ENCODE results near the gene EWSR1. TPM values are rescaled to one million over a fixed set of nuclear protein-coding genes. Genes with fewer than 3 reads are reported as not detected.

The EWSR1 gene
- total RNA-seq, 3 donors from 2014 or later (not counting 1 experiment from before 2014, with no cell fraction given): 366 to 387 (median 382) TPM

GRCh38 chr22:29269230-29269604, 1.1 kb downstream of the EWSR1 start:
- WGBS (ENCODE audit: insufficient coverage): 1% methylated on average over 14 of the region's 14 CpGs
- Histone ChIP-seq H3K36me3 (ENCODE audit: control insufficient read depth, insufficient read depth, low read length) (peaks cover 21% of the 10 kb centered on the region), H3K4me1 (ENCODE audit: control insufficient read depth, insufficient read depth, low read length) (peaks cover 31% of the 10 kb centered on the region), H3K27me3 (ENCODE audit: control insufficient read depth, insufficient read depth, low read length) (no peaks in the 10 kb centered on the region), H3K9me3 (ENCODE audit: control insufficient read depth, insufficient read depth, low read length) (no peaks in the 10 kb centered on the region), H3K27ac (ENCODE audit: low read length) (peak overlapping the region; percentile 96), H3K4me3 (ENCODE audit: low read length) (peak overlapping the region; percentile 83)
- no peak for ATAC-seq
- Mint-ChIP-seq H3K9me3 (no peaks in the 10 kb centered on the region), H3K27me3 (ENCODE audit: low read depth in 2 of 2) (no peaks in the 10 kb centered on the region), H3K4me1 (peaks cover 70 to 75% of the 10 kb centered on the region in 2 donors), H3K36me3 (peaks cover 8% of the 10 kb centered on the region), H3K27ac (peak overlapping the region; percentile 96 to 99), H3K4me3 (peak overlapping the region; percentile 98)
- intact Hi-C loops (cut with micrococcal nuclease): loop anchor here (10.0 kb wide), 1 partner anchor 1354 kb away; the partner anchor contains the start of gene PITPNB
- DNase-seq: peak in 1 of 2 donors; percentile 27
- TF ChIP-seq CTCF (IDR thresholded peaks at IDR 0.05): no peak

GRCh38 chr22:29269731-29270474, 1.8 kb downstream of the EWSR1 start:
- H3K4me3 ChIP-seq (ENCODE audit: low read length): peak overlapping the region; percentile 83
- Mint-ChIP-seq H3K27ac (peak overlapping the region; percentile 96 to 99), H3K9me3 (no peaks in the 10 kb centered on the region), H3K4me1 (peaks cover 77 to 82% of the 10 kb centered on the region in 2 donors), H3K4me3 (peak overlapping the region; percentile 98), H3K27me3 (ENCODE audit: low read depth in 2 of 2) (no peaks in the 10 kb centered on the region), H3K36me3 (peaks cover 8% of the 10 kb centered on the region)
- peak in 1 of 2 donors; percentile 35 for DNase-seq
- H3K27me3 ChIP-seq (ENCODE audit: control insufficient read depth, insufficient read depth, low read length): no peaks in the 10 kb centered on the region
- WGBS (ENCODE audit: insufficient coverage): 13% methylated on average over 12 of the region's 13 CpGs
- peaks cover 28% of the 10 kb centered on the region for H3K36me3 ChIP-seq (ENCODE audit: control insufficient read depth, insufficient read depth, low read length)
- H3K27ac ChIP-seq (ENCODE audit: low read length): peak overlapping the region; percentile 2
- H3K4me1 ChIP-seq (ENCODE audit: control insufficient read depth, insufficient read depth, low read length): peaks cover 31% of the 10 kb centered on the region
- no peak for ATAC-seq
- H3K9me3 ChIP-seq (ENCODE audit: control insufficient read depth, insufficient read depth, low read length): no peaks in the 10 kb centered on the region
- TF ChIP-seq CTCF (IDR thresholded peaks at IDR 0.05): no peak
- intact Hi-C loops (cut with micrococcal nuclease): loop anchor here (10.0 kb wide), 1 partner anchor 1355 kb away; the partner anchor contains the start of gene PITPNB

- Mint-ChIP-seq H3K36me3 (peaks cover 11% of the 10 kb centered on the region), H3K4me3 (peak overlapping the region; percentile 98), H3K27ac (peak overlapping the region; percentile 96 to 99), H3K4me1 (peaks cover 85 to 90% of the 10 kb centered on the region in 2 donors), H3K27me3 (ENCODE audit: low read depth in 2 of 2) (no peaks in the 10 kb centered on the region), H3K9me3 (no peaks in the 10 kb centered on the region)
- intact Hi-C loops (cut with micrococcal nuclease): no loop called here
- no peak for DNase-seq
- TF ChIP-seq CTCF (IDR thresholded peaks at IDR 0.05): no peak
- no peak overlapping the region for H3K27ac ChIP-seq (ENCODE audit: low read length)
- peaks cover 31% of the 10 kb centered on the region for H3K36me3 ChIP-seq (ENCODE audit: control insufficient read depth, insufficient read depth, low read length)
- H3K4me1 ChIP-seq (ENCODE audit: control insufficient read depth, insufficient read depth, low read length): peaks cover 31% of the 10 kb centered on the region
- H3K4me3 ChIP-seq (ENCODE audit: low read length): peak overlapping the region; percentile 83
- WGBS (ENCODE audit: insufficient coverage): 27% methylated on average over 9 of the region's 9 CpGs
- no peaks in the 10 kb centered on the region for H3K27me3 ChIP-seq (ENCODE audit: control insufficient read depth, insufficient read depth, low read length)
- ATAC-seq: no peak
- no peaks in the 10 kb centered on the region for H3K9me3 ChIP-seq (ENCODE audit: control insufficient read depth, insufficient read depth, low read length)
Observed at GRCh38 chr22:29270475-29271271, 2.6 kb downstream of the EWSR1 start.

Measured in natural killer cell (primary cell).